NB4 (cell line): ENCODE measurements around the gene EHMT2.

Source experiments
- DNase-seq: peaks from one replicate; pipeline ENCODE4 v3.0.0; 2010; ENCODE audit warnings: low read depth
- H3K4me3 ChIP-seq: one replicate; pipeline ENCODE4 v1.5.1; 2011; ENCODE audit warnings: mild to moderate bottlenecking, low read depth, low read length, moderate library complexity
- CTCF ChIP-seq: IDR thresholded peaks from one replicate; pipeline ENCODE4 v1.5.1; 2012; ENCODE audit warnings: low read depth, low read length
- MAX ChIP-seq: IDR thresholded peaks from 2 replicates; pipeline ENCODE4 v1.6.1; 2011; ENCODE audit warnings: low read depth, low read length
- MYC ChIP-seq: IDR thresholded peaks from 2 replicates; pipeline ENCODE4 v1.6.1; 2011; ENCODE audit warnings: low read depth, low read length
- POLR2A ChIP-seq: IDR thresholded peaks from 2 replicates; pipeline ENCODE4 v1.6.1; 2011; ENCODE audit warnings: mild to moderate bottlenecking; ENCODE audit not compliant: insufficient read length; ENCODE audit errors: extremely low read depth

EHMT2 gene

GRCh38 chr6:31886541-31886991, 10.9 kb downstream of the EHMT2 start:
- no peak for TF ChIP-seq CTCF
- no peak for TF ChIP-seq MYC
- no peak for TF ChIP-seq MAX
- no peak for TF ChIP-seq POLR2A
- no peak for DNase-seq

GRCh38 chr6:31884528-31885035, 12.9 kb downstream of the EHMT2 start:
- TF ChIP-seq CTCF: no peak
- no peak for TF ChIP-seq POLR2A
- no peak for TF ChIP-seq MYC
- no peak for TF ChIP-seq MAX
- DNase-seq: no peak
- H3K4me3 ChIP-seq: no peak overlapping the region

More at GRCh38 chr6:31886541-31886991, 10.9 kb downstream of the EHMT2 start:
- no peak overlapping the region for H3K4me3 ChIP-seq

GRCh38 chr6:31883676-31884075, 13.8 kb downstream of the EHMT2 start:
- no peak for TF ChIP-seq MYC
- no peak for TF ChIP-seq POLR2A
- no peak for TF ChIP-seq CTCF
- TF ChIP-seq MAX: no peak
- H3K4me3 ChIP-seq: no peak overlapping the region
- no peak for DNase-seq

- DNase-seq: no peak
- no peak overlapping the region for H3K4me3 ChIP-seq
- TF ChIP-seq MYC (no peak), POLR2A (no peak), MAX (no peak), CTCF (no peak)
These were observed 15.2 kb downstream of the EHMT2 start for GRCh38 chr6:31882344-31882743.

GRCh38 chr6:31881136-31881859, 16.2 kb downstream of the EHMT2 start:
- H3K4me3 ChIP-seq: no peak overlapping the region
- TF ChIP-seq POLR2A: no peak
- TF ChIP-seq CTCF: no peak
- TF ChIP-seq MAX: no peak
- no peak for TF ChIP-seq MYC
- DNase-seq: no peak

- H3K4me3 ChIP-seq: no peak overlapping the region
- no peak for TF ChIP-seq CTCF
- TF ChIP-seq MYC: no peak
- DNase-seq: no peak
These were observed 16.9 kb downstream of the EHMT2 start for GRCh38 chr6:31880616-31881015.
